K562 treated with DMSO at 1 percent for 12 hours (cell line): ENCODE data around the gene AP4B1. TPM values are rescaled to one million over a fixed set of nuclear protein-coding genes. Genes with fewer than 3 reads are reported as not detected.

ENCODE experiments used
- total RNA-seq: library from RNA; unstranded; fragments of 300-600 nt; gene quantifications from 2 replicates; pipeline ENCODE4 v1.2.3, GENCODE V29; 2022; ENCODE audit not compliant: insufficient read depth

The AP4B1 gene
- 15.8 and 26.0 TPM in 2 replicates for total RNA-seq

GRCh38 chr1:113904674-113905434 is at the start of gene AP4B1, which contains the start of gene DCLRE1B:
TSS of gene AP4B1 (minus strand) at chr1:113904799. CDS start at chr1:113904717, 82 bp downstream.
TSS of gene DCLRE1B (plus strand) at chr1:113905326. CDS start at chr1:113905587, 261 bp downstream.

GRCh38 chr1:113928941-113929749 is 24.5 kb upstream of the AP4B1 start, which contains the start of gene HIPK1:
TSS of gene HIPK1 (plus strand) at chr1:113929324.

GRCh38 chr1:113887402-113888175 is 17.0 kb downstream of the AP4B1 start, which contains the start of gene BCL2L15:
TSS of gene BCL2L15 (minus strand) at chr1:113887581. CDS start at chr1:113887375, 206 bp downstream.

DNA sequence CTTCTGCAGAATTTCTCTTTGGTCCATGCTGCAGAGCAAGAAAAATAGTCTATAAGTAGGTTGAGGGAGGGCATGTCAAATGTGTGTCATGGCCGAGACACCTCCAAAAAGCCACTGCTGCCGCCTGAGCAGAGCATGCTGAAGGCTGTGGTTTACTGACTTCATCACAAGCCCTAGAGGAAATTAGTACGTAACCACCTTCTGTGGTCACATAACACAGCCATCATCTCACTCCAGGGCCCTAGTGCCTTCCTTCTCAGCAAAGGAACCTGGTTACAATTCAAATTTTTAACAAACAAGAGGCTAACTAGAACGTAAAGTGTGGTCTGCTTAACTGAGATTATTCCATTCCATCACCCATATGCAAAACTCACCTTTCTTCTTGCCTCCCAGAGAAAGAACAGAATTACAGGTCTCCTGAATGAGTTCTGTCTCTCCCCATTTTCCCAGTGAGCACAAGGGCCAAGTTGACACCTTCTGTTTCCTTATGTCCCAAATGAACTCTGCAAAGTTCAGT is 32.9 kb downstream of the AP4B1 start, which contains the start of gene PTPN22:
Gene PTPN22 (minus strand): TSS at position 116 of the 517 bp plus-strand sequence.

Other genes starting within 250 kb of the AP4B1 start
- gene PHTF1, start 145.3 kb downstream of the AP4B1 start, total RNA-seq = 30.3 and 55.9 TPM in 2 replicates
- gene RSBN1, start 92.3 kb downstream of the AP4B1 start, total RNA-seq = 5.1 and 15.6 TPM in 2 replicates
- 1.7 TPM in 1 of 2 replicates, not detected in the other for gene PTPN22, start 33.1 kb downstream of the AP4B1 start, total RNA-seq
- gene BCL2L15, start 17.2 kb downstream of the AP4B1 start, total RNA-seq = 0.49 TPM in 1 of 2 replicates, not detected in the other
- gene DCLRE1B, start 527 bp upstream of the AP4B1 start, total RNA-seq = 11.5 and 23.7 TPM in 2 replicates
- 9.5 and 45.8 TPM in 2 replicates for gene HIPK1, start 24.5 kb upstream of the AP4B1 start, total RNA-seq
- not detected in 2 replicates for gene OLFML3, start 74.7 kb upstream of the AP4B1 start, total RNA-seq
- not detected in 2 replicates for gene SYT6, start 249.1 kb upstream of the AP4B1 start, total RNA-seq